K562 (cell line): ENCODE measurements around the gene CYB561A3. TPM values are rescaled to one million over a fixed set of nuclear protein-coding genes. Genes with fewer than 3 reads are reported as not detected.

ENCODE experiments used
- BHLHE40 ChIP-seq: IDR thresholded peaks from 2 replicates; pipeline ENCODE4 v1.6.1; 2011; ENCODE audit warnings: low read length, improper control_type of control experiment
- CBX1 ChIP-seq: sonication (generic); IDR thresholded peaks from 2 replicates; pipeline ENCODE4 v1.6.1; 2016; ENCODE audit warnings: antibody characterized with exemption, low read depth, mild to moderate bottlenecking
- E2F3 ChIP-seq: fragments of 250-450 bp; sonication (Bioruptor Pico); IDR thresholded peaks from 2 replicates; pipeline ENCODE4 v1.4.0; 2020; ENCODE audit warnings: mild to moderate bottlenecking
- FOXM1 ChIP-seq, 2 experiments: fragments of 450-650 bp in 1 of 2; sonication (generic) in 1 of 2; formaldehyde crosslinking in 1 of 2; IDR thresholded peaks; 2 replicates each; pipeline versions ENCODE4 v1.6.1 to v1.9.0; 2017 to 2022; ENCODE audit warnings: low read depth in 2 of 2, mild to moderate bottlenecking in 2 of 2, missing genetic modification reagents in 1 of 2, moderate library complexity in 1 of 2
- HNRNPL ChIP-seq: fragments of 200-400 bp; formaldehyde crosslinking; IDR thresholded peaks from 2 replicates; pipeline ENCODE4 v1.6.1; 2017; ENCODE audit warnings: low read depth, mild to moderate bottlenecking, low read length
- MXI1 ChIP-seq: IDR thresholded peaks from 2 replicates; pipeline ENCODE4 v1.6.1; 2011; ENCODE audit warnings: low read depth, mild to moderate bottlenecking, improper control_type of control experiment, low read length
- RBBP5 ChIP-seq: fragments of 200-600 bp; sonication (generic); IDR thresholded peaks from 2 replicates; pipeline ENCODE4 v1.6.1; 2012; ENCODE audit warnings: borderline replicate concordance, mild to moderate bottlenecking, low read length, control low read depth, inconsistent platforms; ENCODE audit not compliant: insufficient read depth, poor library complexity, severe bottlenecking
- YBX1 ChIP-seq: fragments of 450-650 bp; IDR thresholded peaks from 2 replicates; pipeline ENCODE4 v1.7.1; 2016; ENCODE audit warnings: mild to moderate bottlenecking
- ZBTB1 ChIP-seq: sonication (generic); formaldehyde crosslinking; IDR thresholded peaks from 2 replicates; pipeline ENCODE4 v1.8.1; 2023; ENCODE audit warnings: missing genetic modification reagents, low read depth, mild to moderate bottlenecking, borderline replicate concordance
- ZNF143 ChIP-seq: sonication (generic); formaldehyde crosslinking; IDR thresholded peaks from 2 replicates; pipeline ENCODE4 v1.9.0; 2022; ENCODE audit warnings: mild to moderate bottlenecking, missing genetic modification reagents
- ZNF3 ChIP-seq: fragments of 250-450 bp; sonication (Bioruptor Pico); IDR thresholded peaks from 2 replicates; pipeline ENCODE4 v1.5.0; 2021; ENCODE audit warnings: mild to moderate bottlenecking, moderate library complexity
- ZNF551 ChIP-seq: fragments of 250-450 bp; sonication (Bioruptor Pico); IDR thresholded peaks from 2 replicates; pipeline ENCODE4 v1.5.0; 2021; ENCODE audit warnings: mild to moderate bottlenecking, moderate library complexity
- ZNF766 ChIP-seq: fragments of 200-800 bp; sonication (Bioruptor generic); conservative IDR thresholded peaks from 2 replicates; pipeline ENCODE4 v1.6.1; 2016; ENCODE audit warnings: missing genetic modification characterization, missing compliant biosample characterization
- polyA plus RNA-seq, 8 experiments: library from polyadenylated mRNA; depleted of rRNA in 4 of 8; stranded (reverse) in 5 of 8; unstranded in 3 of 8; fragments of >200 nt; fragmentation: Nextera tagmentation in 2 of 8; fragmentation: Illumina TruSeq in 1 of 8; extraction: Ambion mirVana in 2 of 8; extraction: Trizol in 1 of 8; gene quantifications; 2 replicates each; pipeline versions ENCODE4 v1.2.1 to v1.2.3, GENCODE V29; 2011 to 2014; ENCODE audit warnings: inconsistent platforms in 1 of 8, missing spikeins in 1 of 8
- total RNA-seq, 7 experiments: library from RNA; depleted of rRNA in 6 of 7; stranded (reverse); fragments of >200 nt in 6 of 7; fragmentation: Illumina TruSeq in 2 of 7; extraction: Trizol in 2 of 7; gene quantifications; 2 replicates each; pipeline versions ENCODE4 v1.2.1 to v1.2.3, GENCODE V29; 2011 to 2021; ENCODE audit warnings: low replicate concordance in 1 of 7
- TF ChIP-seq, protein P1 (sequence below), 2 experiments: fragments of 200-800 bp in 1 of 2; sonication (Bioruptor generic) in 1 of 2; sonication (generic) in 1 of 2; formaldehyde crosslinking in 1 of 2; IDR thresholded peaks in 1 of 2; conservative IDR thresholded peaks in 1 of 2; 2 replicates each; pipeline versions ENCODE4 v1.5.0 to v1.6.1; 2016 to 2020; ENCODE audit warnings: missing compliant biosample characterization in 1 of 2, missing genetic modification characterization in 1 of 2, missing genetic modification reagents in 1 of 2
- TF ChIP-seq, protein P2 (sequence below): sonication (generic); formaldehyde crosslinking; IDR thresholded peaks from 2 replicates; pipeline ENCODE4 v1.4.0; 2020; ENCODE audit warnings: mild to moderate bottlenecking, missing genetic modification reagents
- TF ChIP-seq, protein P3 (sequence below): fragments of 450-650 bp; formaldehyde crosslinking; IDR thresholded peaks from 2 replicates; pipeline ENCODE4 v1.4.0; 2022; ENCODE audit warnings: missing genetic modification characterization
- TF ChIP-seq, protein P4 (sequence below): fragments of 450-650 bp; IDR thresholded peaks from 2 replicates; pipeline ENCODE4 v1.6.1; 2016; ENCODE audit warnings: borderline replicate concordance

Gene CYB561A3
- total and polyA plus RNA-seq, 9 of the 15 experiments (the other 6 are each of a cell fraction or from before 2014, with no cell fraction given), result 29.2 to 78.9 (median 37.9) TPM

DNA sequence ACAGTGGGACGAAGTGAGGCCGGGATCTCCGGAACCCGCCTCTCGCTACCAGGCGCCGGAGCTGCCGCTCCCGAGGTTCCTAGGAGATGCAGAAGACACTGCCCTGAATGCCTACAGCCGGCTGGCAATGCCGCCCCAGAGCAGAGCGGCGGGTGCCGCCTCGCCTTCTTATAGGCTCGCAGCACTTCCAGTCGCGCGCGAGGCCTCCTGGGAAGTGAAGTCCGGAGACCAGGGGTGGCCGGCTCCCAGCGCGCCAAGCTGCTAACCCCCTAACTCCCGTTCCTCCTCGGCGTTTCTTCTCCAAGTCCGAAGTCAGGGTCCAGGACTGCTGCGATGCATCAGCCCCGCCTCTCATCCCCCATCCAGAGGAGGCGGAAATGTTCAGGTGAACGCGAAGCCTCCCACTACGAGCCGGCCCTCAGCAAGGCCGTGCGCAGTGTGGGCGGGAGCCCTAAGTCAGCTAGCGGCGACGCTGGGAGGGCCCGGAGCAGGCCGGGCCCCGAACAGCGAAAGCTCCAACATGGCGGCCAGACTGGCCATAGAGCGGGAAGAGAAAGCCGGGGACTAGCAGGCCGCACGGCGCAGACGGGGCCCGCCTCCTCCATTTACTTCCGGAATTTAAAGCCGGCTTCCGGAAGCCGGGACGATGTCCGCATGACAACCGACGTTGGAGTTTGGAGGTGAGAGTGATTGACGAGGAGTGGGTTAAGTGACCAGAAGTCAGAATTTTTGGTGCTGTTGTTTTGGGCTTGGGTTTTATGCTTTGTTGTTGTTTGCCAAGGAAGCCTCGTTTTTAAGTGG lies at the start of gene CYB561A3, which contains the start of gene TMEM138 (continued):
- TF ChIP-seq FOXM1 (IDR thresholded peaks at IDR 0.05; ENCODE audit: low read depth), result peak; percentile 45
- TF ChIP-seq FOXM1 (CRISPR knock-in tag; IDR thresholded peaks at IDR 0.05; ENCODE audit: low read depth), result peak; percentile 65; the same call in 1 of the 2 replicates
- TF ChIP-seq CBX1, result peak; percentile 21; the same call in 1 of the 2 replicates
- TF ChIP-seq, protein P1, sequence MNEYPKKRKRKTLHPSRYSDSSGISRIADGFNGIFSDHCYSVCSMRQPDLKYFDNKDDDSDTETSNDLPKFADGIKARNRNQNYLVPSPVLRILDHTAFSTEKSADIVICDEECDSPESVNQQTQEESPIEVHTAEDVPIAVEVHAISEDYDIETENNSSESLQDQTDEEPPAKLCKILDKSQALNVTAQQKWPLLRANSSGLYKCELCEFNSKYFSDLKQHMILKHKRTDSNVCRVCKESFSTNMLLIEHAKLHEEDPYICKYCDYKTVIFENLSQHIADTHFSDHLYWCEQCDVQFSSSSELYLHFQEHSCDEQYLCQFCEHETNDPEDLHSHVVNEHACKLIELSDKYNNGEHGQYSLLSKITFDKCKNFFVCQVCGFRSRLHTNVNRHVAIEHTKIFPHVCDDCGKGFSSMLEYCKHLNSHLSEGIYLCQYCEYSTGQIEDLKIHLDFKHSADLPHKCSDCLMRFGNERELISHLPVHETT (CRISPR knock-in tag; conservative IDR thresholded peaks at IDR 0.05 in 1 of 2, IDR thresholded peaks at IDR 0.05 in 1 of 2), result peak in 1 of 2 experiments; percentile 62; a peak in 1 of 4 replicates
- TF ChIP-seq, protein P2, sequence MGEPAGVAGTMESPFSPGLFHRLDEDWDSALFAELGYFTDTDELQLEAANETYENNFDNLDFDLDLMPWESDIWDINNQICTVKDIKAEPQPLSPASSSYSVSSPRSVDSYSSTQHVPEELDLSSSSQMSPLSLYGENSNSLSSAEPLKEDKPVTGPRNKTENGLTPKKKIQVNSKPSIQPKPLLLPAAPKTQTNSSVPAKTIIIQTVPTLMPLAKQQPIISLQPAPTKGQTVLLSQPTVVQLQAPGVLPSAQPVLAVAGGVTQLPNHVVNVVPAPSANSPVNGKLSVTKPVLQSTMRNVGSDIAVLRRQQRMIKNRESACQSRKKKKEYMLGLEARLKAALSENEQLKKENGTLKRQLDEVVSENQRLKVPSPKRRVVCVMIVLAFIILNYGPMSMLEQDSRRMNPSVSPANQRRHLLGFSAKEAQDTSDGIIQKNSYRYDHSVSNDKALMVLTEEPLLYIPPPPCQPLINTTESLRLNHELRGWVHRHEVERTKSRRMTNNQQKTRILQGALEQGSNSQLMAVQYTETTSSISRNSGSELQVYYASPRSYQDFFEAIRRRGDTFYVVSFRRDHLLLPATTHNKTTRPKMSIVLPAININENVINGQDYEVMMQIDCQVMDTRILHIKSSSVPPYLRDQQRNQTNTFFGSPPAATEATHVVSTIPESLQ (CRISPR knock-in tag), result peak; percentile 83; the same call in 1 of the 2 replicates
- peak; percentile 9 for TF ChIP-seq BHLHE40
- no peak for TF ChIP-seq YBX1
- peak; percentile 85 for TF ChIP-seq HNRNPL
- TF ChIP-seq, protein P3, sequence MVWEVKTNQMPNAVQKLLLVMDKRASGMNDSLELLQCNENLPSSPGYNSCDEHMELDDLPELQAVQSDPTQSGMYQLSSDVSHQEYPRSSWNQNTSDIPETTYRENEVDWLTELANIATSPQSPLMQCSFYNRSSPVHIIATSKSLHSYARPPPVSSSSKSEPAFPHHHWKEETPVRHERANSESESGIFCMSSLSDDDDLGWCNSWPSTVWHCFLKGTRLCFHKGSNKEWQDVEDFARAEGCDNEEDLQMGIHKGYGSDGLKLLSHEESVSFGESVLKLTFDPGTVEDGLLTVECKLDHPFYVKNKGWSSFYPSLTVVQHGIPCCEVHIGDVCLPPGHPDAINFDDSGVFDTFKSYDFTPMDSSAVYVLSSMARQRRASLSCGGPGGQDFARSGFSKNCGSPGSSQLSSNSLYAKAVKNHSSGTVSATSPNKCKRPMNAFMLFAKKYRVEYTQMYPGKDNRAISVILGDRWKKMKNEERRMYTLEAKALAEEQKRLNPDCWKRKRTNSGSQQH (CRISPR knock-in tag), result 0 out of 2 replicates have a peak, but pooled peaks have one; percentile 46
- TF ChIP-seq ZNF143 (CRISPR knock-in tag), result peak; percentile 86
- peak; percentile 73 for TF ChIP-seq ZNF766 (CRISPR knock-in tag)
- TF ChIP-seq MXI1, result peak; percentile 75
- no peak for TF ChIP-seq ZNF551 (CRISPR knock-in tag)
- no peak for TF ChIP-seq ZNF3 (CRISPR knock-in tag)
- TF ChIP-seq RBBP5, result peak; percentile 56
- TF ChIP-seq ZBTB1 (CRISPR knock-in tag), result 0 out of 2 replicates have a peak, but pooled peaks have one; percentile 27
- TF ChIP-seq E2F3 (CRISPR knock-in tag), result peak; percentile 92
- TF ChIP-seq, protein P4, sequence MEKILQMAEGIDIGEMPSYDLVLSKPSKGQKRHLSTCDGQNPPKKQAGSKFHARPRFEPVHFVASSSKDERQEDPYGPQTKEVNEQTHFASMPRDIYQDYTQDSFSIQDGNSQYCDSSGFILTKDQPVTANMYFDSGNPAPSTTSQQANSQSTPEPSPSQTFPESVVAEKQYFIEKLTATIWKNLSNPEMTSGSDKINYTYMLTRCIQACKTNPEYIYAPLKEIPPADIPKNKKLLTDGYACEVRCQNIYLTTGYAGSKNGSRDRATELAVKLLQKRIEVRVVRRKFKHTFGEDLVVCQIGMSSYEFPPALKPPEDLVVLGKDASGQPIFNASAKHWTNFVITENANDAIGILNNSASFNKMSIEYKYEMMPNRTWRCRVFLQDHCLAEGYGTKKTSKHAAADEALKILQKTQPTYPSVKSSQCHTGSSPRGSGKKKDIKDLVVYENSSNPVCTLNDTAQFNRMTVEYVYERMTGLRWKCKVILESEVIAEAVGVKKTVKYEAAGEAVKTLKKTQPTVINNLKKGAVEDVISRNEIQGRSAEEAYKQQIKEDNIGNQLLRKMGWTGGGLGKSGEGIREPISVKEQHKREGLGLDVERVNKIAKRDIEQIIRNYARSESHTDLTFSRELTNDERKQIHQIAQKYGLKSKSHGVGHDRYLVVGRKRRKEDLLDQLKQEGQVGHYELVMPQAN, result peak; percentile 85
